ENCODE data around the gene HCRTR1. TPM values are rescaled to one million over a fixed set of nuclear protein-coding genes. Genes with fewer than 3 reads are reported as not detected.

HCRTR1 gene
- total RNA-seq, 2 donors from 2014 or later = not detected

- ATAC-seq = peak in 1 of 2 donors; percentile 4
- no peaks in the 10 kb centered on the region for H3K9me3 Mint-ChIP-seq
- H3K27ac Mint-ChIP-seq = no peak overlapping the region
- DNase-seq (ENCODE audit: low spot score in 2 of 2) = no peak
- no peaks in the 10 kb centered on the region for H3K36me3 Mint-ChIP-seq
These were observed 1.6 kb upstream of the HCRTR1 start for GRCh38 chr1:31615939-31616338.

- H3K9me3 Mint-ChIP-seq = no peaks in the 10 kb centered on the region
- H3K36me3 Mint-ChIP-seq = no peaks in the 10 kb centered on the region
- no peak overlapping the region for H3K27ac Mint-ChIP-seq
- peak; percentile 63 to 76 for ATAC-seq
- DNase-seq (ENCODE audit: low spot score in 2 of 2) = peak in 1 of 2 donors; percentile 60
These were observed 642 bp downstream of the HCRTR1 start for GRCh38 chr1:31617916-31618746.

DNA sequence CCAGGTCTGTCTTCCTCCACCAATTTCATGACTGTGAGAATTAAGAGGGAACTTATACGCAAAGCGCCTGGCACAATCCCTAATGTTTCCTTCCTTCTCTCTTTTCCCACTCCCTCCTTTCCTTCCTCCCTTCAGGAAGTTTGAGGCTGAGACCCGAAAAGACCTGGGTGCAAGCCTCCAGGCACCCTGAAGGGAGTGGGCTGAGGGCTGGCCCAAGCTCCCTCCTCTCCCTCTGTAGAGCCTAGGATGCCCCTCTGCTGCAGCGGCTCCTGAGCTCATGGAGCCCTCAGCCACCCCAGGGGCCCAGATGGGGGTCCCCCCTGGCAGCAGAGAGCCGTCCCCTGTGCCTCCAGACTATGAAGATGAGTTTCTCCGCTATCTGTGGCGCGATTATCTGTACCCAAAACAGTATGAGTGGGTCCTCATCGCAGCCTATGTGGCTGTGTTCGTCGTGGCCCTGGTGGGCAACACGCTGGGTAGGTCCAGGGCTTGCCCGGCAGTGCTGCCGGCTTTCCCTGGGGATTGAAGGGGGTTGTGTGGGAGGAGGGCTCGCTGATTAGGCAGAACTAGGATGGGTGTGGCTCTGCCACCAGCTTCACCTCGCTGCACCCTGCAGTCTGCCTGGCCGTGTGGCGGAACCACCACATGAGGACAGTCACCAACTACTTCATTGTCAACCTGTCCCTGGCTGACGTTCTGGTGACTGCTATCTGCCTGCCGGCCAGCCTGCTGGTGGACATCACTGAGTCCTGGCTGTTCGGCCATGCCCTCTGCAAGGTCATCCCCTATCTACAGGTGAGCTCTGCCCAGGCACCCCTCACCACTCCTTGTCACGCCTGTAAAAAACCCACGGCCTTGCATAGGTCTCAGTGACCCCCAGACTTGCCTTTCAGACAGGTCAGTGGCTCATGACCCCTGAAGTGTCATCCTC lies 1.7 kb downstream of the HCRTR1 start:
- H3K27ac Mint-ChIP-seq = peak overlapping the region in 1 of 2 donors; percentile 21
- no peaks in the 10 kb centered on the region for H3K9me3 Mint-ChIP-seq
- DNase-seq (ENCODE audit: low spot score in 2 of 2) = no peak
- no peaks in the 10 kb centered on the region for H3K36me3 Mint-ChIP-seq
- ATAC-seq = no peak

- Mint-ChIP-seq H3K36me3 (no peaks in the 10 kb centered on the region), H3K9me3 (no peaks in the 10 kb centered on the region), H3K27ac (no peak overlapping the region)
- DNase-seq (ENCODE audit: low spot score in 2 of 2) (peak in 1 of 2 donors; percentile 42), ATAC-seq (no peak)
These were observed 3.4 kb downstream of the HCRTR1 start for GRCh38 chr1:31620631-31621497.

GRCh38 chr1:31621498-31621820 lies 4.0 kb downstream of the HCRTR1 start:
- Mint-ChIP-seq H3K27ac (peak overlapping the region in 1 of 2 donors; percentile 50), H3K9me3 (no peaks in the 10 kb centered on the region), H3K36me3 (no peaks in the 10 kb centered on the region)
- ATAC-seq (no peak), DNase-seq (ENCODE audit: low spot score in 2 of 2) (no peak)

DNA sequence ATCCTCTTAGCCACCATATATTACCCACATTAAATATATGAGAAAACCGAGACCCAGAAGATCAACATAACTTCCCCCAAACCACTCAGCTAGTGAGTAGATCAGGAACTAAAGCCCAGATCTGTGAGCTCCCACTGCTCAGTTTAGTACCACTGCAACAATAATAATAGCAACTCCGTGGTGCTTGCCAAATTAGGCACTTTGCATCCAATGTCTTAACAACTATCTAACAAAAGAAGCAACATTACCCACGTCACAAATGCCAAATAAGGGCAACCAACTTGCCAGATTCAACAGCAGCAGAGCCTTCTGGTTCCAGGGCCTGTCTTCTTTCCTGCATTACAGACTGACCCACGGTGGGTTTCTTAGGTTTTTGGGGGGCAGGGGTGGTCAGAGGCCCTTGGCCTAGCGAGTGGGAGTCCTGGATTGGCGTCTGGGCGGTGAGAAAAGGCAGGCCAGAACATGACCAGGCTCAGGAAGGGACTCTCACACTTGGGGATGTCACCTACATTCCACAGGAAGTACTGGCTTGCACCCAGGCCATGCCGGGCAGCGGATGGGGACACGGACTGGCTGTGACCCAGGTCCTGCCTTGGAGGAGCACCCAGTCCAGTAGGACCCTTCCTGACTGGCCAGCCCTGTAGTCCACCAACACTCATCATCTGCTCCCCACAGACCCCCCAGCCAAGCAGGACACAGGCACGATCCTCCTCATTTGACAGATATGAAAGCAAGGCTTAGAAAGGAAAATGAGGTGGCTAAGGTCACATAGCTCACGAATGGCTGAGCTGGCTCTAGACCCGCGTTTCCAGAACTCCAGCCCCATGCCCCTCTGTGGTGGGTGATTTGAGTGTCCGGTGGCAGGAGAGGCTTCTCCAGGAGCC lies 4.6 kb downstream of the HCRTR1 start:
- H3K36me3 Mint-ChIP-seq = no peaks in the 10 kb centered on the region
- H3K27ac Mint-ChIP-seq = peak overlapping the region in 1 of 2 donors; percentile 50
- DNase-seq (ENCODE audit: low spot score in 2 of 2) (peak in 1 of 2 donors; percentile 50), ATAC-seq (no peak)
- no peaks in the 10 kb centered on the region for H3K9me3 Mint-ChIP-seq

DNA sequence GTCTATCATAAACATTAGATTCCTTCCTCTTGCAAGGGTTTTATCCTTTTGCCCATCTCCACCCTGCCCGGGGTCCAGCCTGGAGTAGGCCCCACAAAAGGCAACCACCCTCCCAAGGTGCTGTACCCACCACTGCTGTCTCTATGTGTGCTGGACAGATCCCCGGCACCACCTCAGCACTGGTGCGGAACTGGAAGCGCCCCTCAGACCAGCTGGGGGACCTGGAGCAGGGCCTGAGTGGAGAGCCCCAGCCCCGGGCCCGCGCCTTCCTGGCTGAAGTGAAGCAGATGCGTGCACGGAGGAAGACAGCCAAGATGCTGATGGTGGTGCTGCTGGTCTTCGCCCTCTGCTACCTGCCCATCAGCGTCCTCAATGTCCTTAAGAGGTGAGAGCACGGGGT lies 5.9 kb downstream of the HCRTR1 start:
- ATAC-seq (no peak), DNase-seq (ENCODE audit: low spot score in 2 of 2) (no peak)
- Mint-ChIP-seq H3K36me3 (no peaks in the 10 kb centered on the region), H3K9me3 (no peaks in the 10 kb centered on the region), H3K27ac (peak overlapping the region in 1 of 2 donors; percentile 1)

DNA sequence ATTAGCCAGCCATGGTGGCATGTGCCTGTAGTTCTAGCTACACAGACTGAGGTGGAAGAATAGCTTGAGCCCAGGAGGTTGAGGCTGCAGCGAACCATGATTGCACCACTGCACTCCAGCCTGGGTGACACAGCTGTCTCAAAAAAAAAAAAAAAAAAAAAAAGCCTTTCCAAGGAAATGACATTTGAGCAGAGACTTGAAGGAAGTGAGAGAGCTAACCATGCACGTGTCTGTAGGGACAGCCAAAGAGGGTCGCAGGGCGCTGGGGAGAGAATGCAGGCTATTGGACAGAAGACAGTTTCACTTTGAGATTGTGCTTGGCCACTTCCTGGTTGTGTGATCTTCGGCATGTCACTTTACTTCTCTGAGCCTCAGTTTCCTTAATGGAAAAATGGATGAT lies 6.8 kb downstream of the HCRTR1 start:
- H3K9me3 Mint-ChIP-seq = no peaks in the 10 kb centered on the region
- H3K36me3 Mint-ChIP-seq = no peaks in the 10 kb centered on the region
- DNase-seq (ENCODE audit: low spot score in 2 of 2) (no peak), ATAC-seq (peak in 1 of 2 donors; percentile 54)
- H3K27ac Mint-ChIP-seq = peak overlapping the region; percentile 29 to 88

GRCh38 chr1:31624731-31625514 lies 7.4 kb downstream of the HCRTR1 start:
- no peak for DNase-seq (ENCODE audit: low spot score in 2 of 2)
- Mint-ChIP-seq H3K9me3 (no peaks in the 10 kb centered on the region), H3K27ac (peak overlapping the region in 1 of 2 donors; percentile 29), H3K36me3 (no peaks in the 10 kb centered on the region)
- ATAC-seq = peak; percentile 7 to 8

- ATAC-seq (peak in 1 of 2 donors; percentile 30), DNase-seq (ENCODE audit: low spot score in 2 of 2) (no peak)
These were observed 8.2 kb downstream of the HCRTR1 start for GRCh38 chr1:31625561-31626222.

DNA sequence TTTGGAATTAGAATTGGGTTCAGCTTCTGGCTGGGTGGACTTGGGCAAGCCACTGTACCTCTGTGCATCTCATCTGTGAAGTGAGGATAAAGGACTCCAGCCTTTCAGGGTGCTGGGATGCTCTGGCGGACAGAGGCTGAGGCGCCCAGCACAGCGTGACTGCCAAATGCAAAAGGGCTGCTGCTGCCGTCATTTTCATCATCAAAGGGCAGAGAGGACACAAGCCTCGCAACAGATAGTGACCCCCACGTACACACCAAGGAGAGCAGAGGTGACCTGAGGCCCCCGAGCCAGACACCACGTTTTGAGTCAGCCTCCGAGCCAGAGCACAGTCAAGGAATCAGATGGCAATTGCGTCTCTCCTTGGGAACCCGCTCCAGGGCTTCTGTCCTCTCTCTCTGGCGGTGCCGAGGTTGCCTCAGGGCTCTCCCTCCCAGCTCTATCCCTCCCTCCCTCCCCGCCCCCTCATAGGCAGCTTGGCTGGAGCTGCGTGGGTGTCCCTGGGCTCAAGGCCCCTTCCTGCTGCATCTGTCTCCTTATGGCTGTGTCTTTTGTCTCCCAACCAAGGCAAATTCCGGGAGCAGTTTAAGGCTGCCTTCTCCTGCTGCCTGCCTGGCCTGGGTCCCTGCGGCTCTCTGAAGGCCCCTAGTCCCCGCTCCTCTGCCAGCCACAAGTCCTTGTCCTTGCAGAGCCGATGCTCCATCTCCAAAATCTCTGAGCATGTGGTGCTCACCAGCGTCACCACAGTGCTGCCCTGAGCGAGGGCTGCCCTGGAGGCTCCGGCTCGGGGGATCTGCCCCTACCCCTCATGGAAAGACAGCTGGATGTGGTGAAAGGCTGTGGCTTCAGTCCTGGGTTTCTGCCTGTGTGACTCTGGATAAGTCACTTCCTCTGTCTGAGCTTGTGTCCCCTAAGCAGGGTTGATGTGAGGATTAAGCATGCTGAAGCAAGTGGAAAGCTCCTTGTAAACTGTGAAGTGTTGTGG lies 9.0 kb downstream of the HCRTR1 start:
- DNase-seq (ENCODE audit: low spot score in 2 of 2) (no peak), ATAC-seq (no peak)
- no peaks in the 10 kb centered on the region for H3K36me3 Mint-ChIP-seq
- peak overlapping the region; percentile 52 to 72 for H3K27ac Mint-ChIP-seq
- no peaks in the 10 kb centered on the region for H3K9me3 Mint-ChIP-seq

More at GRCh38 chr1:31625561-31626222, 8.2 kb downstream of the HCRTR1 start:
- Mint-ChIP-seq H3K36me3 (no peaks in the 10 kb centered on the region), H3K27ac (peak overlapping the region; percentile 29 to 60), H3K9me3 (no peaks in the 10 kb centered on the region)

DNA sequence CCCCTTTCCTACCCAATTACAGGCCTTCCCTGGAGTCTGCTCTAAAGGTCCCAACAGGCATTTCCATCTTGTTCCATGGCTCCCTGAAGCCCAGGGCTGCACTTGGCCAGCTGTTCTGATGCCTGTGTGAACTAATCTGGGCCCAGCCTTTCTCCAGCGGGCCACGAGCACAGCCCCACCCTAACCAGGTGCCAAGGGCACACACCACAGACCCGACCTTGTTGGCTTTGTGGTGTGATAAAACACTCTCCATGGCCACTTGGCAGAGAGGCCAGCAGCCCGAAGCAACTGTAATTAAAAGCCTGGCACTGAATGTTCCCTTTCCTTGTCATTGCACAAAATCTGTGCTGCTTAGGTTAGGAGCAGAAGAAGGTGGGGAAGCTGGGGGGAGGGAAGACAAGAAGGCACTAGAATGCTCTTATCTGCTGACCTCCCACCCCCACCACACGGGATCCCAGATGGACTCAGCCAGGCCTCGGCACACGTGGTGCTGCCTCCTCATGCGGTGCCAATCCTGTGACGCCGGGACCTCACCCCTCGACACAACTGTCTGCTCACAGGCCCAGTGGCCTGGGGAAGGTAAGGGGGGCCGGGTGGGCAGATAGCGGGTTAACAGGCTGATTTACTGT lies 9.9 kb downstream of the HCRTR1 start:
- ATAC-seq (no peak), DNase-seq (ENCODE audit: low spot score in 2 of 2) (no peak)
- Mint-ChIP-seq H3K9me3 (no peaks in the 10 kb centered on the region), H3K36me3 (no peaks in the 10 kb centered on the region), H3K27ac (peak overlapping the region; percentile 52 to 72)

- DNase-seq (ENCODE audit: low spot score in 2 of 2) (no peak), ATAC-seq (no peak)
- no peaks in the 10 kb centered on the region for H3K36me3 Mint-ChIP-seq
- H3K9me3 Mint-ChIP-seq = no peaks in the 10 kb centered on the region
- peak overlapping the region in 1 of 2 donors; percentile 55 for H3K27ac Mint-ChIP-seq
These were observed 10.6 kb downstream of the HCRTR1 start for GRCh38 chr1:31627930-31628559.
